Activated CD4-positive, alpha-beta T cell treated with anti-CD3 and anti-CD28 coated beads, Interleukin-2, amount 10 ng/mL, durations not matched to agents 7 days and 5 days (primary cell): ENCODE data around the gene BCL11B. TPM values are rescaled to one million over a fixed set of nuclear protein-coding genes. Genes with fewer than 3 reads are reported as not detected.
A peak's percentile ranks its signal among the peaks of the same experiment; 100 is the strongest.

Source experiments
- CTCF ChIA-PET: fragments of 350-600 bp; sonication (Branson Sonifier 250); formaldehyde crosslinking; loops from one replicate; lab custom pipeline; 2021; ENCODE audit warnings: antibody characterized with exemption; lab: Charles Lee
- POLR2A ChIA-PET: fragments of 350-600 bp; sonication (Branson Sonifier 250); formaldehyde crosslinking; loops from one replicate; lab custom pipeline; 2021; ENCODE audit warnings: antibody characterized with exemption; lab: Charles Lee
- DNase-seq: peaks from one replicate; pipeline ENCODE4 v3.0.0-alpha.2; 2020
- H3K27ac Mint-ChIP-seq: one replicate; pipeline ENCODE4 v1.8.0; 2021; ENCODE audit warnings: mild to moderate bottlenecking, moderate library complexity, mixed read lengths
- H3K27me3 Mint-ChIP-seq: one replicate; pipeline ENCODE4 v1.8.0; 2021; ENCODE audit warnings: mixed read lengths
- H3K36me3 Mint-ChIP-seq: one replicate; pipeline ENCODE4 v1.8.0; 2021; ENCODE audit warnings: low read depth, mixed read lengths
- H3K4me1 Mint-ChIP-seq: one replicate; pipeline ENCODE4 v1.8.0; 2021; ENCODE audit warnings: mixed read lengths
- H3K4me3 Mint-ChIP-seq: one replicate; pipeline ENCODE4 v1.8.0; 2021; ENCODE audit warnings: mild to moderate bottlenecking, moderate library complexity, mixed read lengths
- H3K9me3 Mint-ChIP-seq: one replicate; pipeline ENCODE4 v1.8.0; 2021; ENCODE audit warnings: mixed read lengths
- total RNA-seq, 2 experiments: library from RNA; stranded (reverse); gene quantifications; one replicate each; pipeline ENCODE4 v1.2.3, GENCODE V29; 2021

BCL11B gene
- total RNA-seq, 2 experiments from 2014 or later = 115 to 116 TPM

DNA sequence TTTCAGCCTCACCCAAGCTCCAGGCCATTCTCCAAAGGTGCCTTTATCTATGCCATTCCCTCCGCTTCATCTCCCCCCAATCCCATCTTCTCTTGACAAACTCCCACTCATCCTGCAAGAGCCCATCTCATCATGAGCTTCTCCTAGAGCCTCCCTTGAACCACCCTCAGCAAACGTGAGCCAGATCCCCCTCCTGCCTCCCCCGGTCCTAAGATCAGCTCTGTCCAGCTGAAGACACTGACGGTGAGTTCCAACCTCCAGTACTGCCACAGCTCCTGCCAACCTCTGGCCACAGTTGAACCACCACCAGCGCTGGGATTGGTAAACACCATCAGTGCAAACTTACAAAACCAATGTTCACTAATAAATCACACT lies 124.6 kb downstream of the BCL11B start:
- Mint-ChIP-seq H3K27me3 (peaks cover 3% of the 10 kb centered on the region), H3K4me3 (no peak overlapping the region), H3K9me3 (no peaks in the 10 kb centered on the region), H3K27ac (no peak overlapping the region), H3K4me1 (no peaks in the 10 kb centered on the region), H3K36me3 (no peaks in the 10 kb centered on the region)
- DNase-seq = no peak
- ChIA-PET POLR2A (no interaction called here), CTCF (interaction anchor here (0.6 to 1.0 kb wide), 2 partner anchors 16 to 181 kb away, joined by 4 read pairs; no protein-coding TSS in a partner anchor)

DNA sequence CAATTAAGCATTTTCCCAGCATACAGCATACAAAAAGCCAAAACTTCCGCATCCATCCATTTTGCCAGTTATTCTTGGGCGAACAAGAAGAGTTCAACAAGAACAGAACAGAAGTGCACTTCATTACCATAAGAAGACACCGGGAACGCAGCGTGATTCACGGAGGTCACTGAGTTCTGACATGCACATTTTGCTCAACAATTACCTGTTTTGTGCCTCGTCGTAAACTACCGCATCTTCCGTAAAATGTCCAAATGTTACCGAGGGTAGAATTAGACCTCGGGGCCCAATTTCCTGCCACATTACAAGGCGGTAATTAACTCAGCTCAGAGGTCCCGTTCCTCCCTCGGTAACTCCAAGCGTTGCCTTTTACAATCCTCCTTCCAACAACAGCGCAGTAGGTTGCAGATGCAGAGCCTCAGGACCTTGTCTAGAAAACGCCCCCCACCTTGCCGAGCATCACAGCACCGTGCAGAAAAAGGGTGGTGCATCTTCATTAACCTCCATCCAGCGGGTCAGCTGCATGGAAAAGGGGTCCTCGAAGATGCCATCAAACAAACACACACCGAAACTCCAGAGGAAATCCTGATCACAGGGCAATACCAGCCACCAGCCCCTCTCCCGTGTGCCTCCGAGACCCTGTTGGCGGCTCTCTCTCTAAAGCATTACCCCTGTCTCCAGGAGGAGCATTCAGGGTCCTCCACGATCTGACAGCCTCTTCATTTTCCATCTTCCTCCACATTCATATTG lies 125.2 kb downstream of the BCL11B start:
- Mint-ChIP-seq H3K4me3 (no peak overlapping the region), H3K4me1 (no peaks in the 10 kb centered on the region)
- CTCF ChIA-PET = interaction anchor here (0.6 to 1.0 kb wide), 2 partner anchors 17 to 180 kb away, joined by 4 read pairs; no protein-coding TSS in a partner anchor

DNA sequence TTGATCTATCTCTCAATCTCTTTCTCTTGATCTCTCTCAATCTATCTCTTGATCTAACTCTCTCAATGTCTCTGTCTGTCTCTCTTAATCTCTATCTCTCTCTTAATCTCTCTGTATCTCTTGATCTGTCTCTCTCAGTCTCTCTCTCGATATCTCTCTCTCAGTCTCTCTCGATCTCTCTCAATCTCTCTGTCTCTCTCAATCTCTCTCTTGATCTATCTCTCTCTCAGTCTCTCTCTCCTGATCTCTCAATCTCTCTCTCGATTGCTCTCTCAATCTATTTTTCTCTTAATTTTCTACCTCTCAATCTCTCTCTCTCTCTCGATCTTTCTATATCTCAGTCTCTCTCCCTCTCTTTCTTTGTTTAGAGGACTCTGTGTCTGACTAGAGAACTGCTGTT lies 126.7 kb downstream of the BCL11B start:
- no peaks in the 10 kb centered on the region for H3K27me3 Mint-ChIP-seq
- DNase-seq = no peak
- H3K27ac Mint-ChIP-seq = no peak overlapping the region
- POLR2A ChIA-PET = no interaction called here
- H3K9me3 Mint-ChIP-seq = no peaks in the 10 kb centered on the region
- H3K4me3 Mint-ChIP-seq = no peak overlapping the region
- no peaks in the 10 kb centered on the region for H3K4me1 Mint-ChIP-seq
- CTCF ChIA-PET = no interaction called here
- no peaks in the 10 kb centered on the region for H3K36me3 Mint-ChIP-seq

More for the DNA sequence above, 125.2 kb downstream of the BCL11B start:
- Mint-ChIP-seq H3K27ac (no peak overlapping the region), H3K36me3 (no peaks in the 10 kb centered on the region), H3K9me3 (no peaks in the 10 kb centered on the region), H3K27me3 (peaks cover 3% of the 10 kb centered on the region)
- POLR2A ChIA-PET = no interaction called here
- no peak for DNase-seq

DNA sequence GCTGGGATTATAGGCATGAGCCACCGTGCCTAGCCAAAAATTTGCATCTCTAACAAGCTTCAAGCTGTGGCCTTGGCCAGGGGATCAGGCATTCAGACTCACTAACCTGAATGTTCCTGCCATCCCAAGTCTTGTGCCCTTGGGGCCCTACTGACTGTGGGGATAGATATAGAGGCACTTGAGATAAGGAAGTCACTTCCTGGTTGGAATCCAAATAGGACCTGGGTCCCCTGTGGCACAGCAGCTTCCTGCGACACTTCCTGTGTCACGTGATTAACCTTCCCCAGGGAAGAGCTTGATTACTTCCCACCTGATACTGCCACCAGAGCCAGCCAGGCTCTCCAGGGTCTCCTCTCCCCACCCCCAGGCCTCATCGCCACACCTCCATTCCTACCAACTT lies 128.2 kb downstream of the BCL11B start:
- DNase-seq = no peak
- Mint-ChIP-seq H3K27me3 (no peaks in the 10 kb centered on the region), H3K27ac (no peak overlapping the region), H3K4me3 (no peak overlapping the region), H3K36me3 (no peaks in the 10 kb centered on the region), H3K4me1 (no peaks in the 10 kb centered on the region), H3K9me3 (no peaks in the 10 kb centered on the region)
- CTCF ChIA-PET = interaction anchor here (0.7 kb wide), 1 partner anchor 144 kb away, joined by 3 read pairs; no protein-coding TSS in a partner anchor
- POLR2A ChIA-PET = no interaction called here

DNA sequence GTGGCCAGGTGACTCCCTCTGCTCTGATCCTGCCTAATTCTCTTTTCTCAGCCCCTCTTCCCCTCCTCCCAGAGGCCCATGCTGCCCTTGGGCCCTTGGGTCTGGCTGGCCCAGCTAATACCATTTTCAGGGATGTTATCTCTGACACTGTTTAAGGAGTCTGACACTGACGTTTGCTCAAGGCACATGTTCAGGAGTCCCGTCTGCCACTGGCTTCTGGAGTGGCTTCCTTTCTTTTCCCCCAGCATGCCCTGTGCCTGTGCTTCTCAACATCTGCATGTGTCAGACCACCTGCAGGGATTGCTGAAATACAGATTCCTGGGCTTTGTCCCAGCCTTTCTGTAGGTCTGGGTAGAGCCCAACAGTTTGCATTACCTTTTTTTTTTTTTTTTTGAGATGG lies 128.9 kb downstream of the BCL11B start:
- Mint-ChIP-seq H3K27ac (no peak overlapping the region), H3K36me3 (no peaks in the 10 kb centered on the region), H3K9me3 (no peaks in the 10 kb centered on the region), H3K4me1 (peaks cover 4% of the 10 kb centered on the region), H3K4me3 (no peak overlapping the region), H3K27me3 (no peaks in the 10 kb centered on the region)
- ChIA-PET CTCF (interaction anchor here (0.7 to 1.0 kb wide), 2 partner anchors 124 to 143 kb away, joined by 3 read pairs; no protein-coding TSS in a partner anchor), POLR2A (no interaction called here)
- no peak for DNase-seq

DNA sequence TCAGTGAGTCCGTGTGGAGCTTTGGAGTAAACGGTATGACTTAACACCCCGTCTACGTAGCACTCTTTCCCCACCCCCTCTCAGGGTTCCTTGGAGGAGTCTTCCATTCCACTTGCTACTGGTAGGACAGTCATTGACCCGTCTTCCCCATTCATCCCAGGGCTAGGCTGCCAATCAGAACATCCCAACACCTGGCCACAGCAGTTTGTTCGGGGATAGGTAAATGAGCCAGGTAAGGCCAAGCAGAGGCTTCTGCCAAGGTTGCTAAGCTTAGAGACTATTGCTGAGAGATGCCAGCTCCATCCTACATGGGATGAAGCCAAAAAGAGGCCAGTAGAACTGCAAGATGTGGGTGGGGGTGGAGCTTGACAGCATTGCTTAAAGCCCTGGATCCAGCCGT lies 130.8 kb downstream of the BCL11B start:
- no peak overlapping the region for H3K4me3 Mint-ChIP-seq
- ChIA-PET POLR2A (no interaction called here), CTCF (no interaction called here)
- H3K4me1 Mint-ChIP-seq = peaks cover 14% of the 10 kb centered on the region
- no peaks in the 10 kb centered on the region for H3K27me3 Mint-ChIP-seq
- no peak overlapping the region for H3K27ac Mint-ChIP-seq
- H3K36me3 Mint-ChIP-seq = no peaks in the 10 kb centered on the region
- H3K9me3 Mint-ChIP-seq = no peaks in the 10 kb centered on the region
- no peak for DNase-seq

DNA sequence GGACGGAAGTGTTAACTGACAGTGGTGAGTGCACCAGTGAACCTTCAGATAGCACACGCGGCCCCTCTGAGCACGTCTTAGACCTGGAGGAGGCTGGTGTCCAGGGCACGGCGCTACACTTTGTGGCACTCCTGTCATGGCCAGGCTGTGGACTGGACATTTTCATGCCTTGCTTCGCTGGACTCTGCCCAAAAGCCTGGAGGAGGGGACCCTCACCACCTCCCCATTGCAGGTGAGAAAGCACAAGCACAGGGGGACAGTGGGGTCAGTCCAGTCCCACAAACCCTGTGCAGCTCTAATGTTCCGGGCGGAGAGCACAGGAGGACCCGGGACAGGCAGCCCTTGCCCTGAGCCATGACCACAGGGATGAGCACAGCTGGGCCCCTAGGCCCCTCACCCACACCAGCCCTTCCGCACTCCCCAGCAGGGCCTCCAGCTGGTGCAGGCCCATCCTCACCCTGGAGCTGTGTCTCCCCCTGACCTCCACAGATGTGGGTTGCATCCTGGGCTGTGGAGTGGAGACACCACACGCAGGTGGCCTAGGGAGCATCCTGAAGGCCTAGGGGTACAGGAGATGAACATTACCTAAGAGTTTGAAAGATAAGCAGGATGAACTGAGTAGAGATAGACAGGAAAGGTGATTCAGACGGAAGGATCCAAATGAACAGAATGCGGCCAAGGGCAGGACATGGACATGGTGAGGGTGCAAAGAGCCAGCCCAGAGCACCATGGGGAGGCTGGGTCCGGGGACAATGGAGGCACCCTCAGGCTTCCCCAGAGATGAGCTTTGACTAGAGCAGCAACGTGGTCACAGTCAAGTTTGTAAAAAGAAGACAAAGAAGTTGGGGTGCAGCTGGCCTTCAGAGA lies 132.8 kb downstream of the BCL11B start:
- ChIA-PET CTCF (interaction anchor here (0.6 kb wide), 1 partner anchor 92 kb away, joined by 3 read pairs; no protein-coding TSS in a partner anchor), POLR2A (no interaction called here)
- H3K27me3 Mint-ChIP-seq = no peaks in the 10 kb centered on the region
- DNase-seq = no peak
- no peak overlapping the region for H3K27ac Mint-ChIP-seq
- H3K9me3 Mint-ChIP-seq = no peaks in the 10 kb centered on the region
- H3K36me3 Mint-ChIP-seq = no peaks in the 10 kb centered on the region
- no peak overlapping the region for H3K4me3 Mint-ChIP-seq
- peaks cover 14% of the 10 kb centered on the region for H3K4me1 Mint-ChIP-seq

DNA sequence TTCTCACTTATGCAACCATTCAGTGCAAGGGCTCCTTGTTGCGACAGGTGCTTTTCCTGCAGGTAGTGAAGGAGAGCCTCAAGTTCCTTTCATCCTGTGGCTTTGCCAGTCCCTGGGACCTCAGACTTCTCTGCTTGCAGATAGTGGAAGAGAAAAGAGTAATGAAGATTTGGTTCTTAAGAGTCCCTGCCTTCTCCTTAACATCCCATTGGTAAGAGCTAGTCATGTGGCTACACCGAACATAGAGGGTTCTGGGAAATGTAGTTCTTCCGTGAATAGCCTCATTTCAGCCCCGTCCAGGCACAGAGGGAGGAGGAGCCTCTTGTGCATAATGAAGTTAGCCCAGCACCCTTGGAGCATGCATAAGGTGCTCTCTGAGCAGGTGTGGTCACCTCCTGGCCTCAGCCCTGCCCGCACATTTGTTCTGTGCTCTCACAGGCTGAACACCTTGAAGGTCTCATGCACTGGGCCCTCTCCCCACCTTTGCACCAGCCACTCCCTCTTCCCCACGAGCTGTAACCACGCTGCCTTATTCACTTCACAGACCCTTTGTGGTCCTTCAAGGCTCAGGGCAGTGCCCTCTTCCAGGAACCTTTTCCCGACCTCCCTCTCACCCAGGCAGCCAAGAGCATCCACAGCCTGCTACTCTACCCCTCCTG lies 134.0 kb downstream of the BCL11B start:
- DNase-seq = no peak
- Mint-ChIP-seq H3K4me1 (peaks cover 18% of the 10 kb centered on the region), H3K4me3 (peak overlapping the region; percentile 39), H3K27me3 (no peaks in the 10 kb centered on the region), H3K36me3 (no peaks in the 10 kb centered on the region), H3K9me3 (no peaks in the 10 kb centered on the region), H3K27ac (no peak overlapping the region)
- POLR2A ChIA-PET = interaction anchor here (0.7 kb wide), 1 partner anchor 278 kb away, joined by 3 read pairs; no protein-coding TSS in a partner anchor
- CTCF ChIA-PET = interaction anchor here (0.7 kb wide), 1 partner anchor 22 kb away, joined by 3 read pairs; no protein-coding TSS in a partner anchor

DNA sequence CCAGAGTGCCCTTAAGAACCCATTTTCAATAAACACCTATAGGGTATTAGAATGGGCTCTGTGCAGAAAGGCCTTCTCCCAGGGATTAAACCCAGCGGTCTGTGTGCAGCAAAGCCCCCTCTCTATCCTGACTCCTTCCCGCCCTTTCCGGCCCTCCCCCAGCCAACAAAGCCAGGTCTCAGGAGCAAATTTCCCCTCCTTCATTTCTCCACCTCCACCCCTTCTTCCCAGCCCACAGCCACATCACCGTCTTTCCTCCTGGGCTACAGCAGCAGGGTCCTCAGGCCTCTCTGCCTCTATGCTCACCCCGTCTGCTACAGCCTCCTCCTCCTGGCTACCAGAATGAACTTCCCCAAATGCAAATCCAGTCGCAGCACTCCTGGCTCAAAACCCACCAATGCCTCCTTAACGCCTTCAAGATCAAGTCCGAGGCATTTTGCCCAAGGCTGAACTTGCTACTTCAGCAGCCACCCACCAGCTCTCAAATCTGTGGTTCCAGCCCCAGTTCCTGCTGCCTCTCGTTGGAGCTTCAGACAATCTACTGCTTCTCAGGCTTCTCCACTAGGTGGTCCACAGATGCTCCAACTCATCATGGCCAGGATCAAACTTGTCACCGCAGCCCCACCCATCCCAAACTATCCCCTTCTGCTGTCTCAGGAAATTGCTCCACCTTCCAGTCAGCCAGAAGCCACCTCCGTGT lies 134.8 kb downstream of the BCL11B start:
- POLR2A ChIA-PET = no interaction called here
- H3K4me3 Mint-ChIP-seq = no peak overlapping the region

DNA sequence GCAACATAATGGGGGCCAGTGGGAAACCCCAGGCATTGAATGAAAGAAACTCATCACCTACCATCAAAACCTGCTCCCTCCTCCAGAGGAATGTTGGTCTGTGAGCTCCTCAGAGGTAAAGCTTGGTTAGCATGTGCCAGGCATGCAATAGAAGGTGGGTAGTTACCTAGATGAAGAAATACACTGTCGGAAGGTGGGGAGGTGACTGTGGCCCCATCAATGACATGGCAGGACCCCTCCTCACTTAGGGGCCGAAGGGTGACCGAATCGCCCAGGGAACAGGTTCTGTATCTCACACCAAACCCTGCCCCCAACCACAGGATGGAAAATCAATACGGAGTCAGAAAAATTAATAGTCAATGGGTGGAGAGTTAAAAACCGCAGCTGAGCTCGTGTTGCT lies 135.6 kb downstream of the BCL11B start:
- H3K9me3 Mint-ChIP-seq = no peaks in the 10 kb centered on the region
- peaks cover 18% of the 10 kb centered on the region for H3K4me1 Mint-ChIP-seq
- no peak for DNase-seq
- H3K27me3 Mint-ChIP-seq = no peaks in the 10 kb centered on the region
- no peak overlapping the region for H3K4me3 Mint-ChIP-seq
- H3K27ac Mint-ChIP-seq = no peak overlapping the region
- H3K36me3 Mint-ChIP-seq = no peaks in the 10 kb centered on the region
- ChIA-PET CTCF (interaction anchor here (0.5 kb wide), 1 partner anchor 1154 kb away, joined by 4 read pairs; no protein-coding TSS in a partner anchor), POLR2A (no interaction called here)

More for the DNA sequence above, 134.8 kb downstream of the BCL11B start:
- no peaks in the 10 kb centered on the region for H3K27me3 Mint-ChIP-seq
- H3K27ac Mint-ChIP-seq = peak overlapping the region; percentile 1
- DNase-seq = no peak
- CTCF ChIA-PET = interaction anchor here (0.5 kb wide), 1 partner anchor 1154 kb away, joined by 4 read pairs; no protein-coding TSS in a partner anchor
- no peaks in the 10 kb centered on the region for H3K9me3 Mint-ChIP-seq
- peaks cover 18% of the 10 kb centered on the region for H3K4me1 Mint-ChIP-seq
- no peaks in the 10 kb centered on the region for H3K36me3 Mint-ChIP-seq

DNA sequence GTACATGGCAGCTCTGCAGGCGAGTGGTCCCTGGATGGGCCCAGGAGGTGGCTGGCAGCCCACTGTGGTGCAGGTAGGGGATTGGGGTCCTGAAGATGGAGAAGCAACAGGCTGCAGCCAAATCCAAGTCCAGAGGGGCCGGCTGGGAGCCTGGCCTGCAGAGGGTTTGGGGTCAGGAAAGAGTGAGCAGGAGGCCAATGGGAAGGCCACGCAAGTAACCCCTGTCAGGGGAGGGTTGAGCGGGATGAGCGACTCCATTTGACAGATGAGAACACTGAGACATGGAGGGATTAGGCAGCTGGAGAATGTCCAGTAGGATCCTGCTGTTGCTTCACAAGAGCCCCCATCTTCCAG lies 136.0 kb downstream of the BCL11B start:
- Mint-ChIP-seq H3K36me3 (no peaks in the 10 kb centered on the region), H3K9me3 (no peaks in the 10 kb centered on the region), H3K27me3 (no peaks in the 10 kb centered on the region), H3K4me1 (peaks cover 18% of the 10 kb centered on the region), H3K27ac (no peak overlapping the region), H3K4me3 (no peak overlapping the region)
- POLR2A ChIA-PET = no interaction called here
- DNase-seq = no peak
- CTCF ChIA-PET = no interaction called here

DNA sequence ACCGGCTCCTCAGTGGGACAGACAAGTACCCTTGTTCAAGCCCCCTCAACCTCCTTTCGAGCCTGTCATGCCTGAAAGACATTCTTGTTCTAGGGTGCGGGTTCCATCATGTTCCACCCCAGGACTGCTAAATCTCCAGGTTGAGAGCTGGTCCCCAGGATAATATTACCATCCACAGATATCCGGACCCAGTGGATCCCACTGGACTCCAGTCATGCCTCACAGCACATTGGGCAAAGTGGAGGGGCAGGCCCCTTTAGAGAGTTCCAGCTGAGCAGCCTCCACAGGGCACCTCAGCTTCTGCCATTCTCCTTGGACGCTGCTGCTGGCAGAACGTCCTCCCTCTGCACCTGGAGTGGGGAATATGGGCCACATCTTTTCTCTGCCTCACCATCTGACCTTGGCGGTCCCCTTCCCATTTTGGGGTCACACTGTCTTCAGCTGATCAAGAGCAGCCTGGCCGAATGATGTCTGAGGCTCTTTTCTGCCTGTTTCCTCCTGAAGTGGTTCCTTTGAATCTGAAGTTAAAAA lies 137.4 kb downstream of the BCL11B start:
- Mint-ChIP-seq H3K36me3 (no peaks in the 10 kb centered on the region), H3K9me3 (no peaks in the 10 kb centered on the region), H3K27ac (no peak overlapping the region), H3K27me3 (no peaks in the 10 kb centered on the region), H3K4me3 (no peak overlapping the region), H3K4me1 (peaks cover 21% of the 10 kb centered on the region)
- no peak for DNase-seq
- ChIA-PET CTCF (no interaction called here), POLR2A (no interaction called here)
